AG09309 (cell line): ENCODE data around the gene GDNF.

ENCODE experiments used
- DNase-seq: peaks from one replicate; pipeline ENCODE4 v3.0.0-alpha.2; 2010; ENCODE audit warnings: low read depth
- H3K4me3 ChIP-seq: 2 replicates; pipeline ENCODE4 v1.5.1; 2011; ENCODE audit warnings: mild to moderate bottlenecking, low read depth, low read length, moderate library complexity; ENCODE audit not compliant: control insufficient read depth
- TF ChIP-seq, protein P1 (sequence below): IDR thresholded peaks from 2 replicates; pipeline ENCODE4 v1.5.1; 2011; ENCODE audit warnings: mild to moderate bottlenecking, low read depth, low read length, inconsistent platforms; ENCODE audit not compliant: insufficient read depth, control insufficient read depth; ENCODE audit errors: missing control alignments

GDNF gene

GRCh38 chr5:37823433-37824152, 16.2 kb downstream of the GDNF start:
- H3K4me3 ChIP-seq, result no peak overlapping the region
- TF ChIP-seq, protein P1, sequence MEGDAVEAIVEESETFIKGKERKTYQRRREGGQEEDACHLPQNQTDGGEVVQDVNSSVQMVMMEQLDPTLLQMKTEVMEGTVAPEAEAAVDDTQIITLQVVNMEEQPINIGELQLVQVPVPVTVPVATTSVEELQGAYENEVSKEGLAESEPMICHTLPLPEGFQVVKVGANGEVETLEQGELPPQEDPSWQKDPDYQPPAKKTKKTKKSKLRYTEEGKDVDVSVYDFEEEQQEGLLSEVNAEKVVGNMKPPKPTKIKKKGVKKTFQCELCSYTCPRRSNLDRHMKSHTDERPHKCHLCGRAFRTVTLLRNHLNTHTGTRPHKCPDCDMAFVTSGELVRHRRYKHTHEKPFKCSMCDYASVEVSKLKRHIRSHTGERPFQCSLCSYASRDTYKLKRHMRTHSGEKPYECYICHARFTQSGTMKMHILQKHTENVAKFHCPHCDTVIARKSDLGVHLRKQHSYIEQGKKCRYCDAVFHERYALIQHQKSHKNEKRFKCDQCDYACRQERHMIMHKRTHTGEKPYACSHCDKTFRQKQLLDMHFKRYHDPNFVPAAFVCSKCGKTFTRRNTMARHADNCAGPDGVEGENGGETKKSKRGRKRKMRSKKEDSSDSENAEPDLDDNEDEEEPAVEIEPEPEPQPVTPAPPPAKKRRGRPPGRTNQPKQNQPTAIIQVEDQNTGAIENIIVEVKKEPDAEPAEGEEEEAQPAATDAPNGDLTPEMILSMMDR, result no peak
- DNase-seq, result no peak

GRCh38 chr5:37816883-37817282, 23.0 kb downstream of the GDNF start:
- H3K4me3 ChIP-seq, result no peak overlapping the region
- TF ChIP-seq, protein P1, result no peak
- no peak for DNase-seq

- no peak overlapping the region for H3K4me3 ChIP-seq
- TF ChIP-seq, protein P1, result no peak
- no peak for DNase-seq
Measured at GRCh38 chr5:37816331-37816730, 23.5 kb downstream of the GDNF start.

DNA sequence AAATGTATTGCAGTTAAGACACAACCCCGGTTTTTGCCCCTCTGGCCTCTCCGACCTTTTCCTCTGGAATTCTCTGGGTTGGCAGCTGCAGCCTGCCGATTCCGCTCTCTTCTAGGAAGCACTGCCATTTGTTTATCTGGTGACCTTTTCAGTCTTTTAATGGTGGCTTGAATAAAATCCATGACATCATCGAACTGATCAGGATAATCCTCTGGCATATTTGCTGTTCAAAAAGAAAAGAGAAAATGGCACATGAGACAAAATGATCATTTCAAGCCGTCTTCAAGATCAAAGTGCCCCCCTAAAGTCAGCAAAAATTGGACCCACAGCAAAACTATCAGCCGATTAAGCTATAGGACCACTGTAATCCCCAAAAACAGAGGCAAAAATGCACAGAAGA, 23.9 kb downstream of the GDNF start:
- TF ChIP-seq, protein P1, result no peak
- no peak overlapping the region for H3K4me3 ChIP-seq
- DNase-seq, result no peak

- TF ChIP-seq, protein P1, result no peak
- no peak overlapping the region for H3K4me3 ChIP-seq
- no peak for DNase-seq
Measured at GRCh38 chr5:37814699-37815098, 25.1 kb downstream of the GDNF start.

GRCh38 chr5:37812365-37812764, 27.5 kb downstream of the GDNF start:
- DNase-seq, result no peak
- no peak overlapping the region for H3K4me3 ChIP-seq
- TF ChIP-seq, protein P1, result no peak
